ENCODE results near the gene HINT1. TPM values are rescaled to one million over a fixed set of nuclear protein-coding genes. Genes with fewer than 3 reads are reported as not detected.
"Not testable (repeated sequence)": the region's sequence is repeated elsewhere in the genome, so short reads cannot be mapped to it uniquely, and the experiment has no call there.

Gene HINT1
- total RNA-seq, 1 donor from 2014 or later, result 237 TPM

GRCh38 chr5:131170540-131171275 lies 5.7 kb upstream of the HINT1 start, which contains the start of gene LYRM7:
Gene LYRM7 (plus strand): TSS chr5:131170944. CDS start chr5:131171021, 77 bp downstream.
- DNase-seq (ENCODE audit: low read depth, low spot score), result peak; percentile 98

GRCh38 chr5:131169810-131170539 lies 4.9 kb upstream of the HINT1 start:
- DNase-seq (ENCODE audit: low read depth, low spot score), result no peak

- no peak for DNase-seq (ENCODE audit: low read depth, low spot score)
Measured at GRCh38 chr5:131167615-131168014, 2.6 kb upstream of the HINT1 start.

GRCh38 chr5:131164191-131165118 lies 601 bp downstream of the HINT1 start:
- no peak for DNase-seq (ENCODE audit: low read depth, low spot score)

GRCh38 chr5:131163276-131164119 lies 1.6 kb downstream of the HINT1 start:
- DNase-seq (ENCODE audit: low read depth, low spot score), result no peak

- DNase-seq (ENCODE audit: low read depth, low spot score), result no peak
Measured at GRCh38 chr5:131160134-131160533, 4.9 kb downstream of the HINT1 start.

- DNase-seq (ENCODE audit: low read depth, low spot score), result no peak
Measured at GRCh38 chr5:131156957-131157356, 8.1 kb downstream of the HINT1 start.

GRCh38 chr5:131156385-131156784 lies 8.7 kb downstream of the HINT1 start:
- no peak for DNase-seq (ENCODE audit: low read depth, low spot score)

- DNase-seq (ENCODE audit: low read depth, low spot score), result no peak
Measured at GRCh38 chr5:131151216-131151615, 13.8 kb downstream of the HINT1 start.

GRCh38 chr5:131150408-131150807 lies 14.6 kb downstream of the HINT1 start:
- DNase-seq (ENCODE audit: low read depth, low spot score), result no peak

GRCh38 chr5:131148835-131149234 lies 16.2 kb downstream of the HINT1 start:
- no peak for DNase-seq (ENCODE audit: low read depth, low spot score)

GRCh38 chr5:131147258-131147657 lies 17.8 kb downstream of the HINT1 start:
- DNase-seq (ENCODE audit: low read depth, low spot score), result no peak

- DNase-seq (ENCODE audit: low read depth, low spot score), result no peak
Measured at GRCh38 chr5:131142970-131143617, 22.0 kb downstream of the HINT1 start.

GRCh38 chr5:131139321-131139720 lies 25.7 kb downstream of the HINT1 start:
- no peak for DNase-seq (ENCODE audit: low read depth, low spot score)

GRCh38 chr5:131138406-131138805 lies 26.6 kb downstream of the HINT1 start:
- not testable (repeated sequence) for DNase-seq (ENCODE audit: low read depth, low spot score)

GRCh38 chr5:131133091-131133490 lies 32.0 kb downstream of the HINT1 start:
- not testable (repeated sequence) for DNase-seq (ENCODE audit: low read depth, low spot score)

- no peak for DNase-seq (ENCODE audit: low read depth, low spot score)
Measured at GRCh38 chr5:131129306-131129705, 35.8 kb downstream of the HINT1 start.

- not testable (repeated sequence) for DNase-seq (ENCODE audit: low read depth, low spot score)
Measured at GRCh38 chr5:131127244-131127643, 37.8 kb downstream of the HINT1 start.

GRCh38 chr5:131114754-131115153 lies 50.3 kb downstream of the HINT1 start:
- DNase-seq (ENCODE audit: low read depth, low spot score), result no peak

GRCh38 chr5:131112424-131112823 lies 52.6 kb downstream of the HINT1 start:
- no peak for DNase-seq (ENCODE audit: low read depth, low spot score)
